Colonic mucosa (tissue), 4 donors: ENCODE measurements around the gene LPCAT4. TPM values are rescaled to one million over a fixed set of nuclear protein-coding genes. Genes with fewer than 3 reads are reported as not detected.

Experiments used
- DNase-seq: peaks from one replicate; pipeline ENCODE4 v3.0.0-alpha.2; 2020
- H3K27ac ChIP-seq: fragments of 200-600 bp; one replicate; pipeline ENCODE4 v1.8.0; 2021
- H3K27me3 ChIP-seq: fragments of 200-600 bp; one replicate; pipeline ENCODE4 v1.8.0; 2021
- H3K36me3 ChIP-seq: fragments of 200-600 bp; one replicate; pipeline ENCODE4 v1.8.0; 2021
- H3K4me1 ChIP-seq: fragments of 200-600 bp; one replicate; pipeline ENCODE4 v1.8.0; 2021; ENCODE audit warnings: mild to moderate bottlenecking
- H3K4me3 ChIP-seq: fragments of 200-600 bp; one replicate; pipeline ENCODE4 v1.8.0; 2021
- H3K9ac ChIP-seq, 2 donors: one replicate each; pipeline ENCODE4 v1.7.0; 2013; ENCODE audit warnings: control low read depth in 2 of 2, low read depth in 2 of 2, low read length in 2 of 2
- H3K9me3 ChIP-seq: fragments of 200-600 bp; one replicate; pipeline ENCODE4 v1.8.0; 2021
- CTCF ChIP-seq: fragments of 200-600 bp; IDR thresholded peaks from one replicate; pipeline ENCODE4 v1.8.0; 2022; ENCODE audit warnings: antibody characterized with exemption, mild to moderate bottlenecking
- intact Hi-C: fragments of 100-400 bp; cut with DNase I; formaldehyde crosslinking; loops from one replicate; pipeline ENCODE4 v1.14.1; 2022
- microRNA-seq: library from miRNA; unstranded; fragments of <30 nt; microRNA quantifications from one replicate; pipeline ENCODE4, GENCODE V29; 2019
- total RNA-seq, 2 donors: library from RNA; stranded (reverse); fragmentation: NEBNext Ultra II Directional in 1 of 2; extraction: Animal tissue kit (Norgen Biotek cat#: 25700) in 1 of 2; gene quantifications; one replicate each; pipeline ENCODE4 v1.2.1, GENCODE V29; 2021
- donor health status: healthy.
- donor health status: DM: no; HTN: no; CAD: no.
- donor health status: DM: no; HTN: no; CAD: no.

Gene LPCAT4
- total RNA-seq, 2 donors from 2014 or later = 174 to 175 TPM

- Histone ChIP-seq H3K27me3 (no peaks in the 10 kb centered on the region), H3K27ac (peak overlapping the region; percentile 79), H3K9ac (peak overlapping the region; percentile 28 to 80), H3K36me3 (no peaks in the 10 kb centered on the region), H3K9me3 (no peaks in the 10 kb centered on the region), H3K4me1 (no peaks in the 10 kb centered on the region), H3K4me3 (peak overlapping the region; percentile 43)
- no peak for TF ChIP-seq CTCF
- intact Hi-C loops = no loop called here
- DNase-seq = peak; percentile 87
Measured at GRCh38 chr15:34318277-34319079, 48.5 kb downstream of the LPCAT4 start.

DNA sequence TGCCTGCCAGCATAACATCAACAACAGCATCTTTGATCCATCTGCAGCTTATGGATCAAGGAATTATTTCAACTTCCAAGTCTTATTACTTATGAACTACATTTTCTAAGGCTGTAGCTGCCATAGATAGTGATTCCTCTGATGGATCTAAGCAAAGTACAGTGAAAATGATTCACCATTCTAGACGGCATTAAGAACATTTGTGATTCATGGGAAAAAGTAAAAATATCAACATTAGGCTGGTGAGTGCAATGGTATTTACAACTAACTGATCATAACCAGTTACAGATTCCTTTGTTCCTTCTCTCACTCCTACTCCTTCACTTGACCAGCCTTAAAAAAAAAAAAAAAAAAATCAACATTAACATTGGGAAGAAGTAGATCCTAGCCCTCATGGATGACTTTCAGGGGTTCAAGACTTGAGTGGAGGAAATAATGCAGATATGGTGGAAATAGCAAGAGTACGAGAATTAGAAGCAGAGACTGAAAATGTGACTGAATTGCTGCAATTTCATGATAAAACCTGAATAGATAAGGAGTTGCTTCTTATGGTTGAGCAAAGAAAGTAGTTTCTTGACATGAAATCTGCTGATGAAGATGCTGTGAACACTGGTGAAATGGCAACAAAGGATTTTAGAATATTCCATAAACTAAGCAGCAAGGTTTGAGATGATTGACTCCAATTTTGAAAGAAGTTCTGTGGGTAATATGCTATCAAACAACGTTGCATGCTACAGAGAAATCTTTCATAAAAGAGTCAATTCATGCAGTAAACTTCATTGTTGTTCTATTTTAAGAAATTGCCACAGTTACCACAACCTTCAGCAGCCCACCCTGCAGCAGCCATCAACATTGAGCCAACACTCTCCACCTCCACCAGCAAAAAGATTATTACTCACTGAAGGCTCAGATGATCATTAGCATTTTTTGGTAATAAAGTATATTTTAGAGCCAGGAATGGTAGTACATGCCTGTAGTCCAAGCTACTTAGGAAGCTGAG lies 52.2 kb downstream of the LPCAT4 start:
- H3K27ac ChIP-seq = no peak overlapping the region
- intact Hi-C loops = no loop called here
- TF ChIP-seq CTCF = no peak
- no peaks in the 10 kb centered on the region for H3K4me1 ChIP-seq
- H3K27me3 ChIP-seq = no peaks in the 10 kb centered on the region
- no peaks in the 10 kb centered on the region for H3K36me3 ChIP-seq
- DNase-seq = no peak
- no peak overlapping the region for H3K9ac ChIP-seq
- H3K4me3 ChIP-seq = no peak overlapping the region
- H3K9me3 ChIP-seq = no peaks in the 10 kb centered on the region

DNA sequence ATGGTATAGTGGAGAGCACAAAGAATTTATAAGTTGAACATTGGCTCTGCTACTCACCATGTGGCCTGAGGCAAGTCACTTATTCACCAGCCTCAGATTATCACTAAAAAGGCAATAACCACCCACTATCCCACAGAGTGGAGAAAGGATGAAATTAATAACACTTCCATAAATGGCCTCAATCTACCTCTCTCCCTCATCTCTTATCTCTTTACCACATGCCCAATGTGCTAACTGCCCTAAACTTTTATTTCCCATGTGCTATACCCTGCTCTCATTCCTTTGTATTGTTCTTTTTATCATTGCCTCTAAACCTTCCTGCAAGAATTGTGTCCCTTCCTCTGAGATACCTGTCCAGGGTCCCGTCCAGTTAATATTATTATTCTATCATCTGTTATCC lies 55.4 kb downstream of the LPCAT4 start:
- H3K4me3 ChIP-seq = no peak overlapping the region
- H3K27me3 ChIP-seq = no peaks in the 10 kb centered on the region
- H3K27ac ChIP-seq = no peak overlapping the region
- no peak overlapping the region for H3K9ac ChIP-seq
- H3K4me1 ChIP-seq = no peaks in the 10 kb centered on the region
- DNase-seq = no peak
- H3K9me3 ChIP-seq = no peaks in the 10 kb centered on the region
- intact Hi-C loops = no loop called here
- no peaks in the 10 kb centered on the region for H3K36me3 ChIP-seq
- no peak for TF ChIP-seq CTCF

Small RNAs within 50 kb of the gene (microRNA-seq; reads per million reads assigned to microRNA genes)
- not detected for gene MIR1233-1

Other genes starting within 250 kb of the LPCAT4 start
- gene KATNBL1, start 157.1 kb downstream of the LPCAT4 start, total RNA-seq = 10 to 100 TPM; 37.2 to 43.0 TPM
- 100 to 1,000 TPM in 1 of 2 donors, 10 to 100 TPM in 1; 83.5 to 115 TPM for gene EMC4, start 142.2 kb downstream of the LPCAT4 start, total RNA-seq
- 10 to 100 TPM; 13.8 to 18.8 TPM for gene SLC12A6, start 29.4 kb downstream of the LPCAT4 start, total RNA-seq
- gene NOP10, start 24.1 kb downstream of the LPCAT4 start, total RNA-seq = 100 to 1,000 TPM; 143 to 184 TPM
- gene NUTM1, start 23.9 kb downstream of the LPCAT4 start, total RNA-seq = not detected
- 10 to 100 TPM; 10.8 to 24.2 TPM for gene GOLGA8A, start 70.6 kb upstream of the LPCAT4 start, total RNA-seq
- gene GOLGA8B, start 216.5 kb upstream of the LPCAT4 start, total RNA-seq = 10 to 100 TPM; 10.2 to 20.7 TPM